K562 (cell line): ENCODE results near the gene RBM26. TPM values are rescaled to one million over a fixed set of nuclear protein-coding genes. Genes with fewer than 3 reads are reported as not detected.

Source experiments
- ATAC-seq: fragments of 200-7000 bp; cut with Tn5 transposase; 3 replicates; pipeline ENCODE4 v1.9.1; 2020; ENCODE audit warnings: moderate library complexity
- BruUV-seq: library from RNA; stranded (reverse); fragments of 400-500 nt; replicated peaks from 2 replicates; lab custom pipeline; 2021; lab: Mats Ljungman, UMichigan
- CTCF ChIA-PET: fragments of 300-600 bp; formaldehyde crosslinking; extraction: SDS; loops from one replicate; lab custom pipeline; 2021; ENCODE audit warnings: low intra/inter-chr PET ratio; lab: Yijun Ruan, JAX
- POLR2A ChIA-PET: fragments of 300-600, 350-650 bp; sonication (Branson Sonifier 250); formaldehyde crosslinking; extraction: SDS; loops from one replicate; lab custom pipeline; 2021; ENCODE audit warnings: antibody characterized with exemption, inconsistent platforms; lab: Yijun Ruan, JAX
- DNase-seq, 4 experiments: peaks; one replicate each; pipeline versions ENCODE4 v3.0.0 to v3.0.0-alpha.2; 2011 to 2018; ENCODE audit warnings: low spot score in 3 of 4, mixed read lengths in 3 of 4; ENCODE audit errors: extremely low read depth in 1 of 4
- FAIRE-seq: peaks from 2 replicates; lab custom pipeline; 2011; peaks lifted over from hg19 to GRCh38; lab: Jason Lieb, UNC
- H2AFZ ChIP-seq: 2 replicates; pipeline ENCODE4 v1.6.0; 2011; ENCODE audit warnings: low read depth, low read length, control low read depth, inconsistent platforms
- H3K27ac ChIP-seq: fragments of 200-600 bp; 3 replicates; pipeline ENCODE4 v1.8.0; 2011; ENCODE audit warnings: low read depth, mild to moderate bottlenecking, control low read depth, inconsistent platforms, low read length, moderate library complexity, mixed read lengths; ENCODE audit errors: extremely low read depth
- H3K27me3 ChIP-seq, 2 experiments: fragments of 300-600 bp in 1 of 2; 2 replicates in 1 of 2; 3 replicates in 1 of 2; pipeline versions ENCODE4 v1.6.0 to v1.8.0; 2011; ENCODE audit warnings: inconsistent platforms in 2 of 2, low read length in 2 of 2, mild to moderate bottlenecking in 1 of 2, mixed read lengths in 1 of 2, moderate library complexity in 1 of 2; ENCODE audit not compliant: control insufficient read depth in 2 of 2, insufficient read depth in 2 of 2
- H3K36me3 ChIP-seq: fragments of 300-600 bp; 3 replicates; pipeline ENCODE4 v1.8.0; 2011; ENCODE audit warnings: mild to moderate bottlenecking, low read length, inconsistent platforms; ENCODE audit not compliant: control insufficient read depth, insufficient read depth
- H3K4me1 ChIP-seq, 2 experiments: fragments of 200-600 bp in 1 of 2; replicated peaks in 1 of 2; 2 replicates in 1 of 2; 3 replicates in 1 of 2; pipeline versions ENCODE4 v1.5.1 to v1.8.0; 2011; ENCODE audit warnings: inconsistent platforms in 2 of 2, low read length in 2 of 2, mild to moderate bottlenecking in 1 of 2, mixed read lengths in 1 of 2, moderate library complexity in 1 of 2; ENCODE audit not compliant: control insufficient read depth in 2 of 2, insufficient read depth in 2 of 2
- H3K4me2 ChIP-seq: 2 replicates; pipeline ENCODE4 v1.6.1; 2011; ENCODE audit warnings: low read length, control low read depth, inconsistent platforms, mixed read lengths; ENCODE audit not compliant: insufficient read depth
- H3K4me3 ChIP-seq: fragments of 200-600 bp; sonication (generic), shearing (Covaris generic); 2 replicates; pipeline ENCODE4 v1.5.1; 2016; ENCODE audit warnings: control low read depth, inconsistent platforms
- H3K79me2 ChIP-seq: fragments of 200-600 bp; 3 replicates; pipeline ENCODE4 v1.8.0; 2011; ENCODE audit warnings: low read length, inconsistent platforms; ENCODE audit not compliant: control insufficient read depth, insufficient read depth
- H3K9ac ChIP-seq, 2 experiments: 2 replicates each; pipeline versions ENCODE4 v1.6.0 to v1.6.1; 2011; ENCODE audit warnings: low read depth in 2 of 2, low read length in 2 of 2, control low read depth in 1 of 2, inconsistent platforms in 1 of 2, mild to moderate bottlenecking in 1 of 2, mixed read lengths in 1 of 2; ENCODE audit not compliant: insufficient read depth in 1 of 2
- H3K9me1 ChIP-seq: one replicate; pipeline ENCODE4 v1.6.0; 2011; ENCODE audit warnings: inconsistent platforms, mild to moderate bottlenecking, low read length, moderate library complexity; ENCODE audit not compliant: control insufficient read depth, insufficient read depth
- H3K9me3 ChIP-seq: replicated peaks from 2 replicates; pipeline ENCODE4 v1.5.1; 2011; ENCODE audit warnings: low read depth, low read length, inconsistent platforms; ENCODE audit not compliant: control insufficient read depth, insufficient read depth
- H4K20me1 ChIP-seq: replicated peaks from 2 replicates; pipeline ENCODE4 v1.6.1; 2011; ENCODE audit warnings: low read length, inconsistent platforms, mixed read lengths; ENCODE audit not compliant: control insufficient read depth, insufficient read depth
- BHLHE40 ChIP-seq: IDR thresholded peaks from 2 replicates; pipeline ENCODE4 v1.6.1; 2011; ENCODE audit warnings: low read length, improper control_type of control experiment
- CHAMP1 ChIP-seq: fragments of 450-650 bp; IDR thresholded peaks from 2 replicates; pipeline ENCODE4 v1.6.1; 2016; ENCODE audit warnings: mild to moderate bottlenecking
- GMEB1 ChIP-seq: fragments of 250-450 bp; sonication (Bioruptor Pico); IDR thresholded peaks from 2 replicates; pipeline ENCODE4 v1.4.0; 2020; ENCODE audit warnings: mild to moderate bottlenecking
- HDAC1 ChIP-seq, 2 experiments: fragments of 450-650 bp; IDR thresholded peaks; 2 replicates each; pipeline ENCODE4 v1.6.1; 2016 to 2017; ENCODE audit warnings: inconsistent platforms in 1 of 2, mild to moderate bottlenecking in 1 of 2, moderate library complexity in 1 of 2
- HES1 ChIP-seq: fragments of 450-650 bp; IDR thresholded peaks from 2 replicates; pipeline ENCODE4 v1.6.1; 2016; ENCODE audit warnings: low read depth, mild to moderate bottlenecking, moderate library complexity
- KDM1A ChIP-seq, 2 experiments: fragments of 450-650 bp; IDR thresholded peaks; 2 replicates each; pipeline ENCODE4 v1.6.1; 2016; ENCODE audit warnings: mild to moderate bottlenecking in 2 of 2
- L3MBTL2 ChIP-seq: fragments of 450-650 bp; IDR thresholded peaks from 2 replicates; pipeline ENCODE4 v1.6.1; 2016; ENCODE audit warnings: mild to moderate bottlenecking, moderate library complexity
- MTA1 ChIP-seq: fragments of 450-650 bp; IDR thresholded peaks from 2 replicates; pipeline ENCODE4 v1.6.1; 2017; ENCODE audit warnings: borderline replicate concordance
- MXD1 ChIP-seq: fragments of 250-450 bp; sonication (Bioruptor Pico); IDR thresholded peaks from 2 replicates; pipeline ENCODE4 v1.8.0; 2021; ENCODE audit warnings: borderline replicate concordance, mild to moderate bottlenecking, moderate library complexity; ENCODE audit not compliant: poor library complexity, severe bottlenecking
- NR2C2 ChIP-seq, 2 experiments: fragments of 200-800 bp in 1 of 2; sonication (Bioruptor generic) in 1 of 2; sonication (generic) in 1 of 2; formaldehyde crosslinking in 1 of 2; IDR thresholded peaks; 2 replicates each; pipeline versions ENCODE4 v1.6.1 to v1.8.0; 2016 to 2022; ENCODE audit warnings: mild to moderate bottlenecking in 1 of 2, missing compliant biosample characterization in 1 of 2, missing genetic modification characterization in 1 of 2, missing genetic modification reagents in 1 of 2
- POLR2AphosphoS5 ChIP-seq: IDR thresholded peaks from 2 replicates; pipeline ENCODE4 v1.6.1; 2011; ENCODE audit warnings: mild to moderate bottlenecking, low read depth, low read length, moderate library complexity; ENCODE audit not compliant: control insufficient read depth, insufficient read depth
- SMARCE1 ChIP-seq: fragments of 450-650 bp; IDR thresholded peaks from 2 replicates; pipeline ENCODE4 v1.7.1; 2016; ENCODE audit warnings: mild to moderate bottlenecking
- SOX6 ChIP-seq: fragments of 450-650 bp; IDR thresholded peaks from 2 replicates; pipeline ENCODE4 v1.6.1; 2014; ENCODE audit warnings: mild to moderate bottlenecking
- WGBS: fragments of 100-300 bp; shearing (Covaris generic); methylation state at CpG from one replicate; pipeline ENCODE4 v1.1.6; 2016; ENCODE audit warnings: low coverage, mixed read lengths; ENCODE audit not compliant: insufficient coverage; ENCODE audit errors: missing lambda C conversion rate; 5-methylcytosine and 5-hydroxymethylcytosine counted together
- in situ Hi-C: fragments of 300-500 bp; cut with MboI; formaldehyde crosslinking; loops from 4 replicates; pipeline ENCODE4 v1.15.0; 2018; ENCODE audit warnings: inconsistent platforms, mixed read lengths
- intact Hi-C: fragments of 100-400 bp; cut with micrococcal nuclease; formaldehyde crosslinking; loops from 2 replicates; pipeline ENCODE4 v1.14.2; 2022
- polyA plus RNA-seq, 8 experiments: library from polyadenylated mRNA; depleted of rRNA in 4 of 8; stranded (reverse) in 5 of 8; unstranded in 3 of 8; fragments of >200 nt; fragmentation: Nextera tagmentation in 2 of 8; fragmentation: Illumina TruSeq in 1 of 8; extraction: Ambion mirVana in 2 of 8; extraction: Trizol in 1 of 8; gene quantifications; 2 replicates each; pipeline versions ENCODE4 v1.2.1 to v1.2.3, GENCODE V29; 2011 to 2014; ENCODE audit warnings: inconsistent platforms in 1 of 8, missing spikeins in 1 of 8
- total RNA-seq, 7 experiments: library from RNA; depleted of rRNA in 6 of 7; stranded (reverse); fragments of >200 nt in 6 of 7; fragmentation: Illumina TruSeq in 2 of 7; extraction: Trizol in 2 of 7; gene quantifications; 2 replicates each; pipeline versions ENCODE4 v1.2.1 to v1.2.3, GENCODE V29; 2011 to 2021; ENCODE audit warnings: low replicate concordance in 1 of 7

Gene RBM26
- total and polyA plus RNA-seq, 9 of the 15 experiments (the other 6 are each of a cell fraction or from before 2014, with no cell fraction given), result 10.0 to 42.4 (median 26.4) TPM

- DNase-seq, result peak in 1 of 4 experiments; percentile 45
- Histone ChIP-seq H3K27ac (peak overlapping the region; percentile 14; the same call in 1 of the 3 replicates), H3K4me1 (peaks cover 0 to 17% of the 10 kb centered on the region in 2 experiments; a peak in 3 of 5 replicates), H3K4me3 (no peak overlapping the region), H3K36me3 (peaks cover 62% of the 10 kb centered on the region), H3K9me3 (peaks cover 10% of the 10 kb centered on the region), H3K79me2 (peaks cover 93% of the 10 kb centered on the region), H2AFZ (no peak overlapping the region), H3K9me1 (peaks cover 3% of the 10 kb centered on the region), H3K9ac (no peak overlapping the region; a peak in 1 of 4 replicates), H4K20me1 (no peaks in the 10 kb centered on the region; the same call in 1 of the 2 replicates), H3K4me2 (no peak overlapping the region; the same call in 1 of the 2 replicates), H3K27me3 (no peaks in the 10 kb centered on the region)
- peak; percentile 66 for ATAC-seq
- FAIRE-seq, result no peak
- intact Hi-C loops, result no loop called here
- no TSS peak for BruUV-seq
- POLR2A ChIA-PET, result interaction anchor here (0.6 to 1.5 kb wide), 2 partner anchors 12 to 32 kb away, joined by 3 to 7 read pairs; partner anchors contain the start of gene RBM26
- in situ Hi-C loops, result no loop called here
- 27% methylated on average over 13 of the region's 14 CpGs for WGBS
- CTCF ChIA-PET, result no interaction called here
- peak; percentile 31; the same call in 1 of the 2 replicates for TF ChIP-seq MTA1
- TF ChIP-seq POLR2AphosphoS5, result 0 out of 2 replicates have a peak, but pooled peaks have one; percentile 23
- no peak for TF ChIP-seq GMEB1 (CRISPR knock-in tag)
- peak; percentile 66 for TF ChIP-seq HES1
- TF ChIP-seq NR2C2 (CRISPR knock-in tag; IDR thresholded peaks at IDR 0.05), result no peak
- no peak for TF ChIP-seq NR2C2 (tag; IDR thresholded peaks at IDR 0.05)
- TF ChIP-seq KDM1A (IDR thresholded peaks at IDR 0.05), result peak; percentile 51 to 55; a peak in 3 of 4 replicates
- peak; percentile 74; the same call in 1 of the 2 replicates for TF ChIP-seq SOX6
- TF ChIP-seq HDAC1 (IDR thresholded peaks at IDR 0.05), result peak in 1 of 2 experiments; percentile 31; a peak in 1 of 4 replicates
- TF ChIP-seq CHAMP1, result 0 out of 2 replicates have a peak, but pooled peaks have one; percentile 43
- peak; percentile 37; the same call in 1 of the 2 replicates for TF ChIP-seq L3MBTL2
- no peak for TF ChIP-seq MXD1
- peak; percentile 75 for TF ChIP-seq BHLHE40
- peak; percentile 52; the same call in 1 of the 2 replicates for TF ChIP-seq SMARCE1
These were observed 12.3 kb downstream of the RBM26 start for GRCh38 chr13:79393564-79394249.
